AG10803 (cell line): ENCODE measurements around the gene ACD.

Experiments
- DNase-seq: peaks from one replicate; pipeline ENCODE4 v3.0.0; 2010; ENCODE audit warnings: low read depth
- H3K4me3 ChIP-seq: 2 replicates; pipeline ENCODE4 v1.5.1; 2011; ENCODE audit warnings: mild to moderate bottlenecking, low read length, control low read depth
- TF ChIP-seq, protein P1 (sequence below): conservative IDR thresholded peaks from 2 replicates; pipeline ENCODE4 v1.5.1; 2011; ENCODE audit warnings: mild to moderate bottlenecking, low read length, control low read depth, inconsistent platforms

ACD gene

GRCh38 chr16:67650023-67650422, 10.0 kb downstream of the ACD start:
- TF ChIP-seq, protein P1, sequence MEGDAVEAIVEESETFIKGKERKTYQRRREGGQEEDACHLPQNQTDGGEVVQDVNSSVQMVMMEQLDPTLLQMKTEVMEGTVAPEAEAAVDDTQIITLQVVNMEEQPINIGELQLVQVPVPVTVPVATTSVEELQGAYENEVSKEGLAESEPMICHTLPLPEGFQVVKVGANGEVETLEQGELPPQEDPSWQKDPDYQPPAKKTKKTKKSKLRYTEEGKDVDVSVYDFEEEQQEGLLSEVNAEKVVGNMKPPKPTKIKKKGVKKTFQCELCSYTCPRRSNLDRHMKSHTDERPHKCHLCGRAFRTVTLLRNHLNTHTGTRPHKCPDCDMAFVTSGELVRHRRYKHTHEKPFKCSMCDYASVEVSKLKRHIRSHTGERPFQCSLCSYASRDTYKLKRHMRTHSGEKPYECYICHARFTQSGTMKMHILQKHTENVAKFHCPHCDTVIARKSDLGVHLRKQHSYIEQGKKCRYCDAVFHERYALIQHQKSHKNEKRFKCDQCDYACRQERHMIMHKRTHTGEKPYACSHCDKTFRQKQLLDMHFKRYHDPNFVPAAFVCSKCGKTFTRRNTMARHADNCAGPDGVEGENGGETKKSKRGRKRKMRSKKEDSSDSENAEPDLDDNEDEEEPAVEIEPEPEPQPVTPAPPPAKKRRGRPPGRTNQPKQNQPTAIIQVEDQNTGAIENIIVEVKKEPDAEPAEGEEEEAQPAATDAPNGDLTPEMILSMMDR: no peak
- H3K4me3 ChIP-seq: no peak overlapping the region
- DNase-seq: no peak

DNA sequence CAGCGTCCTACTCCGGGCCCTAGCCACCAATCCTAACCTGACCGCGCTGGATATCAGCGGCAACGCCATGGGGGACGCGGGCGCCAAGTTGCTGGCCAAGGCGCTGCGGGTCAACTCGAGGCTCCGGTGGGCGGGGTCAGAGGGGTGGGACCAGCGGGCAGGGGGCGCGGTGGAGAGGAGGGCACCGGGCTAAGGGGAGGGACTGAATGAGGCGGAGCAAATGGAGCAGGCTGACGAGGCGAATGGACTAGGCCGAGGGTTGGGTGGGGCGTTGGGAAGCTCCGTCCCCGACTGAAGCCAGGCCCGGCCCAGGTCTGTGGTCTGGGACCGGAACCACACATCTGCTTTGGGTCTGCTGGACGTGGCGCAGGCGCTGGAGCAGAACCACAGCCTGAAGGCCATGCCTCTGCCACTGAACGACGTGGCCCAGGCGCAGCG, 10.5 kb downstream of the ACD start:
- no peak overlapping the region for H3K4me3 ChIP-seq
- TF ChIP-seq, protein P1: no peak
- no peak for DNase-seq

- DNase-seq: no peak
- TF ChIP-seq, protein P1: no peak
- no peak overlapping the region for H3K4me3 ChIP-seq
These were observed 11.2 kb downstream of the ACD start for GRCh38 chr16:67648764-67649407.

GRCh38 chr16:67648088-67648763, 11.8 kb downstream of the ACD start:
- H3K4me3 ChIP-seq: no peak overlapping the region
- no peak for DNase-seq
- TF ChIP-seq, protein P1: no peak

DNA sequence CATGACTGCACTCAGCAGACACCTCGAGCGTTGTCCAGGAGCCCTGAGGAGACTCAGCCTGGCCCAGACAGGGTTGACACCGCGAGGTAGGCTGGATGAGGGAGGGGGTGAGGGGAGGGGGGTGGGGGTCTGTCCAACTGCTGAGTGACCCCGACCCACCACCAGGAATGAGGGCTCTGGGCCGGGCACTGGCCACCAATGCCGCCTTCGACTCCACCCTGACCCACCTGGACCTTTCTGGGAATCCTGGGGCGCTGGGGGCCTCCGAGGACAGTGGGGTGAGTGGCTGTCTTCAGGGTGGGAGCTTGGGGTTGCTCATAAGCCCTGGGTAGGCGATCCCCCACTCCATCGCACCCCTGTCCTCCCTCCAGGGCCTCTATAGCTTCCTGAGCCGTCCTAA, 12.4 kb downstream of the ACD start:
- TF ChIP-seq, protein P1: no peak
- no peak overlapping the region for H3K4me3 ChIP-seq
- DNase-seq: no peak

- DNase-seq: no peak
- TF ChIP-seq, protein P1: no peak
- H3K4me3 ChIP-seq: no peak overlapping the region
These were observed 12.9 kb downstream of the ACD start for GRCh38 chr16:67647111-67647651.
